HG02642 (cell line): ENCODE data around the gene LMNTD2.

Source experiments
- ATAC-seq: cut with Tn5 transposase; IDR thresholded peaks from one replicate; pipeline ENCODE4 v1.9.1; 2021; ENCODE audit warnings: mild to moderate bottlenecking; ENCODE audit not compliant: unreplicated experiment, poor library complexity

LMNTD2 gene

GRCh38 chr11:555227-555779 lies 5.2 kb downstream of the LMNTD2 start:
- no peak for ATAC-seq

- peak; percentile 58 for ATAC-seq
Observed at GRCh38 chr11:554428-555226, 5.9 kb downstream of the LMNTD2 start.

- no peak for ATAC-seq
Observed at GRCh38 chr11:553988-554340, 6.6 kb downstream of the LMNTD2 start.

- no peak for ATAC-seq
Observed at GRCh38 chr11:553083-553987, 7.2 kb downstream of the LMNTD2 start.

GRCh38 chr11:551596-551995 lies 8.9 kb downstream of the LMNTD2 start:
- no peak for ATAC-seq

GRCh38 chr11:551131-551530 lies 9.4 kb downstream of the LMNTD2 start:
- no peak for ATAC-seq

- no peak for ATAC-seq
Observed at GRCh38 chr11:550746-551085, 9.8 kb downstream of the LMNTD2 start.

- ATAC-seq: no peak
Observed at GRCh38 chr11:550021-550745, 10.4 kb downstream of the LMNTD2 start.

GRCh38 chr11:548700-549603 lies 11.6 kb downstream of the LMNTD2 start:
- ATAC-seq: no peak

- ATAC-seq: no peak
Observed at GRCh38 chr11:545171-545570, 15.4 kb downstream of the LMNTD2 start.

GRCh38 chr11:544817-545166 lies 15.7 kb downstream of the LMNTD2 start:
- no peak for ATAC-seq

GRCh38 chr11:541433-541885 lies 19.1 kb downstream of the LMNTD2 start:
- ATAC-seq: no peak

- ATAC-seq: no peak
Observed at GRCh38 chr11:540583-541432, 19.7 kb downstream of the LMNTD2 start.

GRCh38 chr11:539971-540481 lies 20.5 kb downstream of the LMNTD2 start:
- ATAC-seq: no peak

- ATAC-seq: no peak
Observed at GRCh38 chr11:538431-539051, 22.0 kb downstream of the LMNTD2 start.

- ATAC-seq: no peak
Observed at GRCh38 chr11:537622-538430, 22.7 kb downstream of the LMNTD2 start.
